ENCODE data around the gene KIF23.
"Not testable (repeated sequence)": the region's sequence is repeated elsewhere in the genome, so short reads cannot be mapped to it uniquely, and the experiment has no call there.

The KIF23 gene

GRCh38 chr15:69413822-69414700, at the start of gene KIF23:
Gene KIF23, plus strand, starts transcription at chr15:69414349. Its CDS starts 117 bp downstream, at chr15:69414466.
- DNase-seq, result peak; percentile 97

GRCh38 chr15:69367236-69367635, 46.9 kb upstream of the KIF23 start:
- DNase-seq, result no peak

- no peak for DNase-seq
Observed at GRCh38 chr15:69369631-69370030, 44.5 kb upstream of the KIF23 start.

GRCh38 chr15:69373406-69373805, 40.7 kb upstream of the KIF23 start:
- no peak for DNase-seq

- peak; percentile 50 for DNase-seq
Observed at GRCh38 chr15:69375151-69375790, 38.9 kb upstream of the KIF23 start.

- DNase-seq, result no peak
Observed at GRCh38 chr15:69377216-69377970, 36.8 kb upstream of the KIF23 start.

- no peak for DNase-seq
Observed at GRCh38 chr15:69380100-69380725, 33.9 kb upstream of the KIF23 start.

- no peak for DNase-seq
Observed at GRCh38 chr15:69380726-69381105, 33.4 kb upstream of the KIF23 start.

GRCh38 chr15:69382176-69382575, 32.0 kb upstream of the KIF23 start:
- not testable (repeated sequence) for DNase-seq

GRCh38 chr15:69384066-69384465, 30.1 kb upstream of the KIF23 start:
- DNase-seq, result not testable (repeated sequence)

GRCh38 chr15:69384626-69385598, 29.2 kb upstream of the KIF23 start:
- DNase-seq, result no peak

- no peak for DNase-seq
Observed at GRCh38 chr15:69385831-69386230, 28.3 kb upstream of the KIF23 start.

- DNase-seq, result no peak
Observed at GRCh38 chr15:69386284-69386683, 27.9 kb upstream of the KIF23 start.

- no peak for DNase-seq
Observed at GRCh38 chr15:69388260-69388705, 25.9 kb upstream of the KIF23 start.

GRCh38 chr15:69389426-69389825, 24.7 kb upstream of the KIF23 start:
- DNase-seq, result no peak

- no peak for DNase-seq
Observed at GRCh38 chr15:69390575-69390974, 23.6 kb upstream of the KIF23 start.

GRCh38 chr15:69391046-69391757, 22.9 kb upstream of the KIF23 start:
- DNase-seq, result no peak

GRCh38 chr15:69392352-69392751, 21.8 kb upstream of the KIF23 start:
- no peak for DNase-seq

- DNase-seq, result no peak
Observed at GRCh38 chr15:69393831-69394491, 20.2 kb upstream of the KIF23 start.

- peak; percentile 87 for DNase-seq
Observed at GRCh38 chr15:69394556-69395282, 19.4 kb upstream of the KIF23 start.

All from hematopoietic multipotent progenitor cell treated with erythropoietin and hydrocortisone succinate and interleukin-3 and kit ligand, for 6 days (in vitro differentiated cells).